A549 treated with AZD9567 at 1 μM for 4 hours (cell line): ENCODE measurements around the gene SHMT1. TPM values are rescaled to one million over a fixed set of nuclear protein-coding genes. Genes with fewer than 3 reads are reported as not detected.

Experiments used
- total RNA-seq: library from RNA; stranded (reverse); fragments of 200-300 nt; extraction: Qiagen RNA extraction; gene quantifications from 5 replicates; pipeline ENCODE4 v1.2.3, GENCODE V29; 2022; ENCODE audit not compliant: insufficient read depth

The SHMT1 gene
- total RNA-seq, result 43.9 to 50.3 TPM (median 48.2 TPM) in 5 replicates

GRCh38 chr17:18363101-18364049 lies at the start of gene SHMT1:
Gene SHMT1 (minus strand): TSS chr17:18363550. CDS start chr17:18355981, 7,569 bp downstream.

GRCh38 chr17:18377437-18378204 lies 14.3 kb upstream of the SHMT1 start, which contains the start of gene EVPLL:
Gene EVPLL (plus strand): TSS chr17:18377778. CDS start chr17:18380938, 3,160 bp downstream.

GRCh38 chr17:18314731-18315561 lies 48.4 kb downstream of the SHMT1 start, which contains the start of the genes SMCR8 and TOP3A:
Gene SMCR8 (plus strand): TSS chr17:18315293. CDS start chr17:18315790, 497 bp downstream.
Gene TOP3A (minus strand): TSS chr17:18314994. CDS start chr17:18314778, 216 bp downstream.

Other genes with a start within 250 kb of the SHMT1 start
- gene ALKBH5, start 179.7 kb downstream of the SHMT1 start, total RNA-seq, result 45.9 to 58.9 TPM (median 47.2 TPM) in 5 replicates
- 13.6 to 18.4 TPM (median 16.7 TPM) in 5 replicates for gene LLGL1, start 137.9 kb downstream of the SHMT1 start, total RNA-seq
- gene FLII, start 104.8 kb downstream of the SHMT1 start, total RNA-seq, result 258 to 319 TPM (median 265 TPM) in 5 replicates
- 7.8 to 12.3 TPM (median 11.3 TPM) in 5 replicates for gene MIEF2, start 102.9 kb downstream of the SHMT1 start, total RNA-seq
- gene TOP3A, start 48.6 kb downstream of the SHMT1 start, total RNA-seq, result 38.4 to 43.9 TPM (median 39.2 TPM) in 5 replicates
- gene SMCR8, start 48.3 kb downstream of the SHMT1 start, total RNA-seq, result 13.9 to 15.9 TPM (median 15.4 TPM) in 5 replicates
- gene EVPLL, start 14.2 kb upstream of the SHMT1 start, total RNA-seq, result not detected in 5 replicates
- gene LGALS9C, start 113.2 kb upstream of the SHMT1 start, total RNA-seq, result 0.05 TPM in 1 of 5 replicates, not detected in the others